PC-3 (cell line): ENCODE measurements around the gene ZNF710. TPM values are rescaled to one million over a fixed set of nuclear protein-coding genes. Genes with fewer than 3 reads are reported as not detected.

ENCODE experiments used
- ATAC-seq: fragments of 200-7000 bp; cut with Tn5 transposase; 2 replicates; pipeline ENCODE4 v1.9.1; 2020; ENCODE audit warnings: mild to moderate bottlenecking, moderate library complexity
- BruUV-seq: library from RNA; stranded (reverse); fragments of 400-500 nt; replicated peaks from 2 replicates; lab custom pipeline; 2021; lab: Mats Ljungman, UMichigan
- CTCF ChIA-PET: fragments of 300-600 bp; sonication (Branson Sonifier 250); formaldehyde crosslinking; loops from one replicate; lab custom pipeline; 2022; ENCODE audit warnings: antibody characterized with exemption; lab: Charles Lee
- POLR2A ChIA-PET: fragments of 300-600 bp; sonication (Branson Sonifier 250); formaldehyde crosslinking; loops from one replicate; lab custom pipeline; 2022; ENCODE audit warnings: antibody characterized with exemption; ENCODE audit not compliant: unreplicated experiment; lab: Charles Lee
- DNase-seq: peaks from one replicate; pipeline ENCODE4 v3.0.0-alpha.2; 2015
- H2AFZ ChIP-seq: fragments of 300-600 bp; sonication (generic); 2 replicates; pipeline ENCODE4 v1.6.0; 2016; ENCODE audit warnings: antibody characterized with exemption, low read length
- H3F3A ChIP-seq: fragments of 300-600 bp; sonication (generic); one replicate; pipeline ENCODE4 v1.6.0; 2017; ENCODE audit warnings: antibody characterized with exemption, low read length, control low read depth, mild to moderate bottlenecking; ENCODE audit not compliant: unreplicated experiment
- H3K27ac ChIP-seq: fragments of 300-600 bp; sonication (generic); 2 replicates; pipeline ENCODE4 v1.5.1; 2016; ENCODE audit warnings: mild to moderate bottlenecking, low read length
- H3K27me3 ChIP-seq: fragments of 300-600 bp; sonication (generic); 2 replicates; pipeline ENCODE4 v1.6.1; 2016; ENCODE audit warnings: low read length, mixed read lengths
- H3K36me3 ChIP-seq: fragments of 300-600 bp; sonication (generic); 2 replicates; pipeline ENCODE4 v1.6.1; 2016; ENCODE audit warnings: low read depth, mixed run types, low read length, mixed read lengths
- H3K4me1 ChIP-seq: fragments of 300-600 bp; sonication (generic); 2 replicates; pipeline ENCODE4 v1.5.1; 2016; ENCODE audit warnings: low read length; ENCODE audit not compliant: insufficient read depth
- H3K4me2 ChIP-seq: fragments of 300-600 bp; sonication (generic); 2 replicates; pipeline ENCODE4 v1.6.0; 2016; ENCODE audit warnings: low read length
- H3K4me3 ChIP-seq: fragments of 300-600 bp; sonication (generic); 2 replicates; pipeline ENCODE4 v1.5.1; 2016; ENCODE audit warnings: mild to moderate bottlenecking, low read length, mixed read lengths
- H3K79me2 ChIP-seq: fragments of 300-600 bp; sonication (generic); 2 replicates; pipeline ENCODE4 v1.6.1; 2017; ENCODE audit warnings: low read length, mixed read lengths
- H3K9ac ChIP-seq: fragments of 300-600 bp; sonication (generic); 2 replicates; pipeline ENCODE4 v1.6.0; 2016; ENCODE audit warnings: mild to moderate bottlenecking, low read length
- H3K9me2 ChIP-seq: fragments of 300-600 bp; sonication (generic); replicated peaks from 2 replicates; pipeline ENCODE4 v1.6.1; 2016; ENCODE audit warnings: mixed run types, low read length, mixed read lengths
- H3K9me3 ChIP-seq: fragments of 300-600 bp; sonication (generic); 2 replicates; pipeline ENCODE4 v1.6.1; 2016; ENCODE audit warnings: low read length, mixed read lengths
- H4K20me1 ChIP-seq: fragments of 300-600 bp; sonication (generic); 2 replicates; pipeline ENCODE4 v1.6.1; 2016; ENCODE audit warnings: low read length, mixed read lengths
- EZH2 ChIP-seq: fragments of 300-600 bp; sonication (generic); IDR thresholded peaks from one replicate; pipeline ENCODE4 v1.6.1; 2017; ENCODE audit warnings: antibody characterized with exemption, mild to moderate bottlenecking, low read length; ENCODE audit not compliant: unreplicated experiment
- EZH2phosphoT487 ChIP-seq: fragments of 300-600 bp; sonication (generic); IDR thresholded peaks from 2 replicates; pipeline ENCODE4 v1.6.1; 2018; ENCODE audit warnings: mild to moderate bottlenecking, antibody characterized with exemption, low read length, borderline replicate concordance
- intact Hi-C: fragments of 100-400 bp; cut with micrococcal nuclease; formaldehyde crosslinking; loops from 2 replicates; pipeline ENCODE4 v1.9.0; 2023
- total RNA-seq: library from RNA; depleted of rRNA; stranded (reverse); fragments of >200 nt; gene quantifications from 2 replicates; pipeline ENCODE4 v1.2.3, GENCODE V29; 2014
- TF ChIP-seq, protein P1 (sequence below): fragments of 300-600 bp; sonication (generic); conservative IDR thresholded peaks from 2 replicates; pipeline ENCODE4 v1.5.1; 2017; ENCODE audit warnings: antibody characterized with exemption, low read depth, mild to moderate bottlenecking, low read length

Gene ZNF710
- total RNA-seq, 1 experiment from 2014 or later: 12.9 TPM

DNA sequence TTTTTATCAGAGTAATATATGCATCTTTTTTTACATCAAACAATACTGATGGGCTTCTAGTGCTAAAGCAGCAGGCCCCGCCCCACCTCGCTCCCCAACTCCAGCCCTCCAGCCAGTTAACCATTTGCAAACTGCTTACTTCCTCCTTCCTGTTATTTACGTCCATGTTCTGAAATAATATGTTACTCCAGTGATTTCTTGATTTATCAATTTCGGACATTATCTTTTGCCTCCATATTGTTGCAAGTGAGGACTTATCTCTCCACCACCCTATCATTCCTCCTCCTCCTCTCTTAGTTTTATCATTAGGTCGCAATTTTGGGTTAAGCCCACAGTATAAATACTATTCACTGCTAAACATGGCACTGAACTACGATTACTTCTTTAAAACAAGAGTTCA lies 39.5 kb downstream of the ZNF710 start:
- ATAC-seq (no peak), DNase-seq (no peak)
- no peaks in the 10 kb centered on the region for H3K9me2 ChIP-seq
- no peaks in the 10 kb centered on the region for H3F3A ChIP-seq
- H3K36me3 ChIP-seq: no peaks in the 10 kb centered on the region
- no peak overlapping the region for H2AFZ ChIP-seq
- H3K27me3 ChIP-seq: no peaks in the 10 kb centered on the region
- no peaks in the 10 kb centered on the region for H3K9me3 ChIP-seq
- H3K27ac ChIP-seq: no peak overlapping the region
- CTCF ChIA-PET: no interaction called here
- BruUV-seq: no TSS peak
- H3K9ac ChIP-seq: no peak overlapping the region
- intact Hi-C loops: no loop called here
- POLR2A ChIA-PET: no interaction called here
- H3K4me3 ChIP-seq: no peak overlapping the region
- 0 out of 2 replicates have a peak, but pooled peaks cover 5% of the 10 kb centered on the region for H3K79me2 ChIP-seq
- no peak overlapping the region for H3K4me2 ChIP-seq
- no peaks in the 10 kb centered on the region for H4K20me1 ChIP-seq
- TF ChIP-seq EZH2 (no peak), EZH2phosphoT487 (no peak)
- TF ChIP-seq, protein P1, sequence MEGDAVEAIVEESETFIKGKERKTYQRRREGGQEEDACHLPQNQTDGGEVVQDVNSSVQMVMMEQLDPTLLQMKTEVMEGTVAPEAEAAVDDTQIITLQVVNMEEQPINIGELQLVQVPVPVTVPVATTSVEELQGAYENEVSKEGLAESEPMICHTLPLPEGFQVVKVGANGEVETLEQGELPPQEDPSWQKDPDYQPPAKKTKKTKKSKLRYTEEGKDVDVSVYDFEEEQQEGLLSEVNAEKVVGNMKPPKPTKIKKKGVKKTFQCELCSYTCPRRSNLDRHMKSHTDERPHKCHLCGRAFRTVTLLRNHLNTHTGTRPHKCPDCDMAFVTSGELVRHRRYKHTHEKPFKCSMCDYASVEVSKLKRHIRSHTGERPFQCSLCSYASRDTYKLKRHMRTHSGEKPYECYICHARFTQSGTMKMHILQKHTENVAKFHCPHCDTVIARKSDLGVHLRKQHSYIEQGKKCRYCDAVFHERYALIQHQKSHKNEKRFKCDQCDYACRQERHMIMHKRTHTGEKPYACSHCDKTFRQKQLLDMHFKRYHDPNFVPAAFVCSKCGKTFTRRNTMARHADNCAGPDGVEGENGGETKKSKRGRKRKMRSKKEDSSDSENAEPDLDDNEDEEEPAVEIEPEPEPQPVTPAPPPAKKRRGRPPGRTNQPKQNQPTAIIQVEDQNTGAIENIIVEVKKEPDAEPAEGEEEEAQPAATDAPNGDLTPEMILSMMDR: no peak
- H3K4me1 ChIP-seq: peaks cover 3% of the 10 kb centered on the region

DNA sequence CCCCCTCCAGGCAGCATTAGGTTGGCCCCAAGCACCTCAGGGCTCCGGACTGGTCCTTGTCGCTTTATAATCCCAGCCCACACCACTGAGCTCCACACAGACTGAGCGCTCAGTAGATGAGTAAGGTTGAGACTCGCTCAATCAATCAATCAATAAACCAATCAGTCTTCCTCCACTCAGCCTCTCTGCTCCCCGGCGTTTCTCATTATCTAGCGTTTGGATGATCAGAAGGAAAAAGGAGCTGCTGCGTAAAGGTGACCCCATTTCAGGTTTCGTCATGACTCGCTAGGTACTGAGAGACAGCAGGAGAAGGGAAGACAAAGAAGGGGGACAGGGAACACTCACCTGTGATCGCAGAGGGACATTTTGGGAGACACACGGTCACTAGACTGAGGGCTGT lies 41.2 kb downstream of the ZNF710 start:
- ATAC-seq: no peak
- CTCF ChIA-PET: no interaction called here
- 0 out of 2 replicates have a peak, but pooled peaks cover 5% of the 10 kb centered on the region for H3K79me2 ChIP-seq
- BruUV-seq: no TSS peak
- intact Hi-C loops: no loop called here
- H3K4me1 ChIP-seq: peaks cover 13% of the 10 kb centered on the region
- no peak overlapping the region for H3K4me2 ChIP-seq
- no peak overlapping the region for H3K4me3 ChIP-seq
- H3K27me3 ChIP-seq: no peaks in the 10 kb centered on the region
- no peaks in the 10 kb centered on the region for H4K20me1 ChIP-seq
- TF ChIP-seq EZH2 (no peak), EZH2phosphoT487 (no peak)
- TF ChIP-seq, protein P1: no peak
- H3K36me3 ChIP-seq: no peaks in the 10 kb centered on the region
- no peaks in the 10 kb centered on the region for H3K9me2 ChIP-seq
- POLR2A ChIA-PET: no interaction called here
- H3F3A ChIP-seq: no peaks in the 10 kb centered on the region
- no peak for DNase-seq
- no peaks in the 10 kb centered on the region for H3K9me3 ChIP-seq
- H2AFZ ChIP-seq: no peak overlapping the region
- no peak overlapping the region for H3K27ac ChIP-seq
- H3K9ac ChIP-seq: no peak overlapping the region

DNA sequence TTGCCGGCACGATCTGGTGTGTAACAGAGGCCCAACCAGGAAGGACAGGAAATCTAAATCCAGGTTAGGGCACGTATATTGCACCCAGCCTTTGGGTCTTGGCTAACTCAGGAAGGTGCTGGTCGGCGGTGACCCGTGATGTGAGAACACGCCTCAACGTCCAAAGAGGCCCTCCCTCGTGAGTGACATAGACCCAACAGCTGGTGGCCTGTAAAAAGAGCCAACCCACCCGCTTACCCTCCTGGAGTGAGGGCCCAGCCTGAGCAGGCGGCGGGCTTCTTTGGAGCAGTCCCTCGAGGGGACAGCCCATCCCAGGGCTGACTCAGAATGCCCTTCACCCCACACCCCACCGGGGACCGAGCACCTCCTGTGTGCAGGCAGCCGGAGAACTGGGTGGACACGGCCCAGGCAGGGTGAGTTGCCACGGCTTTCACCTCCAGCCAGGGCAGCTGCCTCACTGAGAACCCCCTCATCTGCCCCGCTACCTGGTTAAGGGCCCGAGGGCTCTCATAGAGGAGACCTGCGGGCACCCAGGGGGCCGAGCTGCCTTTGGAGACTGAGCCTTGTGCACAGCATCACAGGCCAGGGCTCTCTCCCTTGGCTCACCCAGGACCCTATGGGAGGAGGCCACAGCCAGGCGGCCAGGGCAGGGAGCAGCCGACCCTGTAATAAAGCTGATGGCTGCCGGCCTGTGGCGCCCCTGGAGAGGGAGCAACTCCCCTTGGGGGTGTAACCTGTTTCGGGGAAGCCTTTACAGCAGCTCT lies 41.8 kb downstream of the ZNF710 start:
- H3K27ac ChIP-seq: no peak overlapping the region
- no peaks in the 10 kb centered on the region for H3K27me3 ChIP-seq
- H3K4me2 ChIP-seq: no peak overlapping the region
- no peaks in the 10 kb centered on the region for H3F3A ChIP-seq
- no peaks in the 10 kb centered on the region for H3K9me3 ChIP-seq
- no peaks in the 10 kb centered on the region for H4K20me1 ChIP-seq
- H3K4me1 ChIP-seq: peaks cover 13% of the 10 kb centered on the region
- intact Hi-C loops: no loop called here
- POLR2A ChIA-PET: no interaction called here
- CTCF ChIA-PET: no interaction called here
- H3K79me2 ChIP-seq: 0 out of 2 replicates have a peak, but pooled peaks cover 4% of the 10 kb centered on the region
- H3K9ac ChIP-seq: no peak overlapping the region
- no peak overlapping the region for H3K4me3 ChIP-seq
- no peak for DNase-seq
- TF ChIP-seq EZH2 (no peak), EZH2phosphoT487 (no peak)
- TF ChIP-seq, protein P1: no peak
- no peaks in the 10 kb centered on the region for H3K9me2 ChIP-seq
- ATAC-seq: no peak
- no peak overlapping the region for H2AFZ ChIP-seq
- BruUV-seq: no TSS peak
- no peaks in the 10 kb centered on the region for H3K36me3 ChIP-seq
